ENCODE results near the gene GOT1. TPM values are rescaled to one million over a fixed set of nuclear protein-coding genes. Genes with fewer than 3 reads are reported as not detected.
A peak's percentile ranks its signal among the peaks of the same experiment; 100 is the strongest.

GOT1 gene
- total and polyA plus RNA-seq, 10 donors = 9.9 to 23.1 (median 15.5) TPM

DNA sequence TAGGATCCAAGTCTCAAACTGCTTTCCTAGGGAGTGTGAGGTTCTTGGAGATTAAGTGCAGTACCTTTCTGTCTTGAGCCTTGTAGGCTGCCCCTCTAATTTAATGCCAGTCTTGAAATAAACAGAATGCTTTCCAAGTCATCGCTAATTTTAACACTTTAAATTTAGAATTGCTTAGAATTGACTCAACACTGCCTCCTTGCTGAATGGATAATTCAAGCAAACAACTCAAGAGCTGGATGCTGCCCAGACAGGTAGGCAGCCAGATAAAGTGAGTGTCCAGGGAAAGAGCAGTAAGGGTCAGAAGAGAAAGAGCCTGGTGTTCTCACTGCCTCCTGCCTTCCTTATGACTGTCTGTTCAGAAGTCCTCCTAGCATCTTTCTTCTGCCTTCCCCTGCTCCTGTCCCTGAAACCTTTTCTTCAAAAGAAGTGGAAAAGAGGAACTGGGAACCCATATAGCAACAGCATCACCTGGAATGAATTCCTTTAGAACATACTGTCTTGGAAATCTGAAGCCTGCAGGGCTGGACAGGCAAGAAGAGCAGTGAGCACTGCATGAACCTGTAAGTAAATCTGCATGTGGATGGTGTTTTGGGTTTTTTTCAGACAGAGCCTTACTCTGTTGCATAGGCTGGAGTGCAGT lies 3.1 kb upstream of the GOT1 start:
- peaks cover 0 to 10% (median 0%) of the 10 kb centered on the region in 6 donors for H3K36me3 ChIP-seq
- no peak overlapping the region for H3K4me3 ChIP-seq
- no peaks in the 10 kb centered on the region for H3K9me3 ChIP-seq
- no peak for DNase-seq
- no peak overlapping the region for H3K27ac ChIP-seq
- intact Hi-C loops (cut with DNase I; ENCODE audit: low total_unique reads) = loop anchor here (10.0 kb wide), 1 partner anchor 101 kb away; the partner anchor contains the start of gene NKX2-3
- 12 to 27% (median 19%) methylated on average over 1 of the region's 1 CpG for WGBS, 5 donors
- TF ChIP-seq POLR2A (IDR thresholded peaks at IDR 0.05) (no peak), POLR2AphosphoS5 (IDR thresholded peaks at IDR 0.05) (no peak)
- TF ChIP-seq, protein P1, sequence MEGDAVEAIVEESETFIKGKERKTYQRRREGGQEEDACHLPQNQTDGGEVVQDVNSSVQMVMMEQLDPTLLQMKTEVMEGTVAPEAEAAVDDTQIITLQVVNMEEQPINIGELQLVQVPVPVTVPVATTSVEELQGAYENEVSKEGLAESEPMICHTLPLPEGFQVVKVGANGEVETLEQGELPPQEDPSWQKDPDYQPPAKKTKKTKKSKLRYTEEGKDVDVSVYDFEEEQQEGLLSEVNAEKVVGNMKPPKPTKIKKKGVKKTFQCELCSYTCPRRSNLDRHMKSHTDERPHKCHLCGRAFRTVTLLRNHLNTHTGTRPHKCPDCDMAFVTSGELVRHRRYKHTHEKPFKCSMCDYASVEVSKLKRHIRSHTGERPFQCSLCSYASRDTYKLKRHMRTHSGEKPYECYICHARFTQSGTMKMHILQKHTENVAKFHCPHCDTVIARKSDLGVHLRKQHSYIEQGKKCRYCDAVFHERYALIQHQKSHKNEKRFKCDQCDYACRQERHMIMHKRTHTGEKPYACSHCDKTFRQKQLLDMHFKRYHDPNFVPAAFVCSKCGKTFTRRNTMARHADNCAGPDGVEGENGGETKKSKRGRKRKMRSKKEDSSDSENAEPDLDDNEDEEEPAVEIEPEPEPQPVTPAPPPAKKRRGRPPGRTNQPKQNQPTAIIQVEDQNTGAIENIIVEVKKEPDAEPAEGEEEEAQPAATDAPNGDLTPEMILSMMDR (IDR thresholded peaks at IDR 0.05 in 8 of 11, conservative IDR thresholded peaks at IDR 0.05 in 3 of 11) = no peak
- H3K27me3 ChIP-seq (replicated peaks in 1 of 7) = no peaks in the 10 kb centered on the region
- H3K4me1 ChIP-seq = peaks cover 10 to 75% (median 35%) of the 10 kb centered on the region in 6 donors

DNA sequence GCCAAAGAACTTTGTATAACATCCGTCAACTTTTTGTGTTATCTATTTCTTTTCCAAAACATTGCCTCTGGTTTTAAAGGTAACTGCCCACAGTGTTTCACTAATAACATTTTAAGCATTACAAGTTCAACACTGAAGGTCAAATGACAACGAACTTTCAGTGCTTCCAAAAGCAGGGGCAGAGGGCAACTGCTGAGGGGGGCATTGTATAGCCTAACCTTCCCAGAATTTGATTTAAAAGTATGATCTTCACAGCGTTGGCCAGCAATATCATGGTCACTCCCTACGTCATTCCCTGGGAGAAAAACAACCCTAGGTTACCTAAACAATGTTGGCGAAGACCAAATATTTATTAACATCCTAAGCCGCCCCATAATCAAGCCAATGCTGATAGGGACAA lies 2.5 kb upstream of the GOT1 start:
- no peaks in the 10 kb centered on the region for H3K9me3 ChIP-seq
- WGBS, 5 donors = 82 to 87% (median 86%) methylated on average over 6 of the region's 6 CpGs
- H3K4me1 ChIP-seq = peaks cover 10 to 81% (median 37%) of the 10 kb centered on the region in 6 donors
- H3K27me3 ChIP-seq (replicated peaks in 1 of 7) = no peaks in the 10 kb centered on the region
- peaks cover 0 to 10% (median 0%) of the 10 kb centered on the region in 6 donors for H3K36me3 ChIP-seq
- intact Hi-C loops (cut with DNase I; ENCODE audit: low total_unique reads) = loop anchor here (10.0 kb wide), 1 partner anchor 102 kb away; the partner anchor contains the start of gene NKX2-3
- H3K27ac ChIP-seq = no peak overlapping the region
- H3K4me3 ChIP-seq = no peak overlapping the region
- DNase-seq = no peak
- TF ChIP-seq POLR2AphosphoS5 (IDR thresholded peaks at IDR 0.05) = no peak
- TF ChIP-seq POLR2A (IDR thresholded peaks at IDR 0.05) = no peak
- TF ChIP-seq, protein P1 (IDR thresholded peaks at IDR 0.05 in 8 of 11, conservative IDR thresholded peaks at IDR 0.05 in 3 of 11) = no peak

DNA sequence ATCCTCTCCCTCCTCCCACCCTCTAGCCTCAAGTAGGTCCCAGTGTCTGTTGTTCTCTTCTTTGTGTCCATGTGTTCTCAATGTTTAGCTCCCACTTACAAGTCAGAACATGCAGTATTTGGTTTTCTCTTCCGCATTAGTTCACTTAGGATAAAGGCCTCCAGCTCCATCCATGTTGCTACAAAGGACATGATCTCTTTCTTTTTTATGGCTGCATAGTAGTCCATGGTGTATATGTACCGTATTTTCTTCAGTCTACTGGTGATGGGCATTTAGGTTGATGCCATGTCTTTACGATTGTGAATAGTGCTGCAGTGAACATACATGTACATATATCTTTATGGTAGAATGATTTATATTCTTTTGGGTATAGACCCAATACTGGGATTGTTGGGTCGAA lies 1.6 kb upstream of the GOT1 start:
- DNase-seq = no peak
- WGBS, 5 donors = 93 to 100% (median 95%) methylated on average over 4 of the region's 4 CpGs
- H3K9me3 ChIP-seq = no peaks in the 10 kb centered on the region
- TF ChIP-seq POLR2AphosphoS5 (IDR thresholded peaks at IDR 0.05) (no peak), POLR2A (IDR thresholded peaks at IDR 0.05) (no peak)
- TF ChIP-seq, protein P1 (IDR thresholded peaks at IDR 0.05 in 8 of 11, conservative IDR thresholded peaks at IDR 0.05 in 3 of 11) = no peak
- H3K36me3 ChIP-seq = peaks cover 0 to 10% (median 0%) of the 10 kb centered on the region in 6 donors
- intact Hi-C loops (cut with DNase I; ENCODE audit: low total_unique reads) = loop anchor here (10.0 kb wide), 1 partner anchor 103 kb away; the partner anchor contains the start of gene NKX2-3
- peak overlapping the region in 4 of 8 donors; percentile 92 to 94 (median 94) for H3K27ac ChIP-seq
- peak overlapping the region in 6 of 8 donors; percentile 69 to 90 (median 76) for H3K4me3 ChIP-seq
- no peaks in the 10 kb centered on the region for H3K27me3 ChIP-seq (replicated peaks in 1 of 7)
- H3K4me1 ChIP-seq = peaks cover 10 to 82% (median 37%) of the 10 kb centered on the region in 6 donors

DNA sequence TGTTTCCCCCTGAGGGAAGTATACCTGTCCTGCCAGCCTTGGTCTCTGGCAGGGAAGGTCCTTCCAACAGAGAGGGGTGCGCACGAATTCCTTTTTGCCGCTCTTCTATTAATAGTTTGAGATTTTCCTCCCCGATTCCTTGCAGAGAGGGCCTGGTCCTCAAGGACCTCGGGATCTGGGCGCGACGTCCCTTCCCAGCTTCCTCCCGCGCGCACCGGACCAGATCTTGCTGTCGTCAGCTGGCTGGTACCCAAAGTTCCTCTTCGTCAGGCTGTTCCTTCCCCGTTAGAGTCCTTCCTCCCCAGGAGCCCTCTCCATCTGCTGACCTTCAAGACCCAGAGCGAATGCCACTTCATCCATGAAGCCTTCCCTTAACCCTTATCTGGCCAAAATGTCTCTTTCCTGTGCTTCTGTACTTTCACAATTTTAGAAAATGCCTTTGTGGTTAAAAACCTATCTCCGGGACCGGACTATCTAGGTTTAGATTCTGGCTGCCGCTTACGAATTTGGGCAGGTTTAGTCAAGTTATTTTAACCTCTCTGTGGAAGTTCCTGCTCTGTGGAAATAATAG lies 851 bp upstream of the GOT1 start:
- H3K9me3 ChIP-seq = no peaks in the 10 kb centered on the region
- WGBS, 5 donors = 0 to 1% (median 1%) methylated on average over 20 of the region's 20 CpGs
- peak; percentile 90 for DNase-seq
- no peaks in the 10 kb centered on the region for H3K27me3 ChIP-seq (replicated peaks in 1 of 7)
- H3K36me3 ChIP-seq = peaks cover 0 to 10% (median 0%) of the 10 kb centered on the region in 6 donors
- H3K4me1 ChIP-seq = peaks cover 10 to 75% (median 35%) of the 10 kb centered on the region in 6 donors
- H3K4me3 ChIP-seq = peak overlapping the region; percentile 69 to 92 (median 82)
- peak overlapping the region; percentile 82 to 94 (median 92) for H3K27ac ChIP-seq
- intact Hi-C loops (cut with DNase I; ENCODE audit: low total_unique reads) = loop anchor here (10.0 kb wide), 1 partner anchor 104 kb away; the partner anchor contains the start of gene NKX2-3
- TF ChIP-seq POLR2AphosphoS5 (IDR thresholded peaks at IDR 0.05) (no peak), POLR2A (IDR thresholded peaks at IDR 0.05) (no peak)
- TF ChIP-seq, protein P1 (IDR thresholded peaks at IDR 0.05 in 8 of 11, conservative IDR thresholded peaks at IDR 0.05 in 3 of 11) = no peak
